B cell (primary cell): ENCODE measurements around the gene PSME3IP1. TPM values are rescaled to one million over a fixed set of nuclear protein-coding genes. Genes with fewer than 3 reads are reported as not detected.

Experiments
- ATAC-seq: fragments of 200-7000 bp; cut with Tn5 transposase; one replicate; pipeline ENCODE4 v1.10.0; 2021; ENCODE audit warnings: low read depth, mild to moderate bottlenecking, moderate number of reproducible peaks, moderate library complexity
- CTCF ChIA-PET: fragments of 350-600 bp; sonication (Branson Sonifier 250); formaldehyde crosslinking; loops from one replicate; lab custom pipeline; 2021; ENCODE audit warnings: antibody characterized with exemption, inconsistent platforms; lab: Charles Lee
- POLR2A ChIA-PET: fragments of 350-600 bp; sonication (Branson Sonifier 250); formaldehyde crosslinking; loops from one replicate; lab custom pipeline; 2021; ENCODE audit warnings: antibody characterized with exemption; lab: Charles Lee
- DNase-seq: peaks from one replicate; pipeline ENCODE4 v3.0.0; 2013
- H2AFZ ChIP-seq: 2 replicates; pipeline ENCODE4 v1.6.1; 2012; ENCODE audit warnings: mild to moderate bottlenecking, low read depth, low read length; ENCODE audit not compliant: insufficient read depth, poor library complexity, severe bottlenecking
- H3K27ac ChIP-seq, 2 donors: 1 replicate in 1 of 2; 2 replicates in 1 of 2; pipeline ENCODE4 v1.5.1; 2012 to 2013; ENCODE audit warnings: low read length in 2 of 2, mild to moderate bottlenecking in 2 of 2, moderate library complexity in 1 of 2
- H3K27me3 ChIP-seq, 4 experiments: fragments of 200-600 bp in 1 of 4; sonication (generic) in 1 of 4; replicated peaks in 1 of 4; 1 replicate in 2 of 4; 2 replicates in 2 of 4; pipeline versions ENCODE4 v1.6.1 to v1.7.0; 2013 to 2016; ENCODE audit warnings: low read length in 3 of 4, mild to moderate bottlenecking in 2 of 4, mixed read lengths in 1 of 4, moderate library complexity in 1 of 4; ENCODE audit not compliant: insufficient read depth in 4 of 4, control insufficient read depth in 3 of 4; ENCODE audit errors: control extremely low read depth in 1 of 4
- H3K36me3 ChIP-seq, 2 experiments: replicated peaks in 1 of 2; 1 replicate in 1 of 2; 2 replicates in 1 of 2; pipeline versions ENCODE4 v1.6.1 to v1.7.1; 2013; ENCODE audit warnings: low read length in 1 of 2; ENCODE audit not compliant: insufficient read depth in 2 of 2, control insufficient read depth in 1 of 2; ENCODE audit errors: control extremely low read depth in 1 of 2, extremely low read depth in 1 of 2
- H3K4me1 ChIP-seq, 2 donors: fragments of 200-600 bp in 1 of 2; sonication (generic) in 1 of 2; 1 replicate in 1 of 2; 2 replicates in 1 of 2; pipeline versions ENCODE4 v1.5.1 to v1.6.1; 2013 to 2017; ENCODE audit warnings: low read length in 2 of 2; ENCODE audit not compliant: control insufficient read depth in 2 of 2, insufficient read depth in 2 of 2
- H3K4me2 ChIP-seq: replicated peaks from 2 replicates; pipeline ENCODE3; 2012; ENCODE audit warnings: mild to moderate bottlenecking, low read depth, low read length; ENCODE audit not compliant: poor library complexity, severe bottlenecking
- H3K4me3 ChIP-seq, 5 experiments: fragments of 200-600 bp in 1 of 5; sonication (generic) in 1 of 5; 1 replicate in 3 of 5; 2 replicates in 2 of 5; pipeline versions ENCODE4 v1.5.1 to v1.7.0; 2011 to 2016; ENCODE audit warnings: low read length in 4 of 5, mild to moderate bottlenecking in 4 of 5, low read depth in 2 of 5, control low read depth in 1 of 5, moderate library complexity in 1 of 5; ENCODE audit not compliant: insufficient read depth in 1 of 5; ENCODE audit errors: control extremely low read depth in 1 of 5, extremely low read depth in 1 of 5
- H3K79me2 ChIP-seq: fragments of 200-600 bp; sonication (generic); one replicate; pipeline ENCODE4 v1.6.0; 2016; ENCODE audit warnings: low read length; ENCODE audit not compliant: control insufficient read depth, insufficient read depth
- H3K9ac ChIP-seq: fragments of 200-600 bp; sonication (generic); 2 replicates; pipeline ENCODE4 v1.6.1; 2017; ENCODE audit warnings: mild to moderate bottlenecking, low read length, moderate library complexity
- H3K9me3 ChIP-seq, 3 donors: one replicate each; pipeline versions ENCODE4 v1.6.1 to v1.7.1; 2013; ENCODE audit warnings: low read length in 2 of 3; ENCODE audit not compliant: control insufficient read depth in 2 of 3, insufficient read depth in 1 of 3; ENCODE audit errors: control extremely low read depth in 1 of 3
- H4K20me1 ChIP-seq: 2 replicates; pipeline ENCODE4 v1.6.0; 2012; ENCODE audit warnings: mild to moderate bottlenecking, low read length; ENCODE audit not compliant: insufficient read depth, control insufficient read depth, poor library complexity, severe bottlenecking
- H3K27ac Mint-ChIP-seq: one replicate; pipeline ENCODE4 v1.8.0; 2021; ENCODE audit warnings: mixed read lengths
- H3K27me3 Mint-ChIP-seq: one replicate; pipeline ENCODE4 v1.8.0; 2021; ENCODE audit warnings: mixed read lengths
- H3K4me1 Mint-ChIP-seq: one replicate; pipeline ENCODE4 v1.8.0; 2021; ENCODE audit warnings: mixed read lengths
- H3K4me3 Mint-ChIP-seq: one replicate; pipeline ENCODE4 v1.8.0; 2021; ENCODE audit warnings: mixed read lengths
- H3K9me3 Mint-ChIP-seq: one replicate; pipeline ENCODE4 v1.8.0; 2022; ENCODE audit warnings: mixed read lengths; ENCODE audit not compliant: insufficient read depth
- CTCF ChIP-seq: fragments of 200-600 bp; IDR thresholded peaks from one replicate; pipeline ENCODE4 v1.8.0; 2022; ENCODE audit warnings: antibody characterized with exemption, mild to moderate bottlenecking
- EZH2 ChIP-seq: IDR thresholded peaks from 2 replicates; pipeline ENCODE4 v1.6.1; 2012; ENCODE audit warnings: borderline replicate concordance, low read depth, mild to moderate bottlenecking, moderate library complexity, low read length; ENCODE audit not compliant: insufficient read depth, poor library complexity, severe bottlenecking
- WGBS: methylation state at CpG from one replicate; pipeline ENCODE4 v1.1.5; 2013; ENCODE audit warnings: missing lambda C conversion rate; ENCODE audit not compliant: insufficient coverage; 5-methylcytosine and 5-hydroxymethylcytosine counted together
- intact Hi-C: fragments of 100-400 bp; cut with micrococcal nuclease; formaldehyde crosslinking; loops from one replicate; pipeline ENCODE4 v1.10.0; 2022
- polyA plus RNA-seq: library from polyadenylated mRNA; depleted of rRNA; stranded (reverse); fragments of >200 nt; gene quantifications from 2 replicates; pipeline ENCODE4 v1.2.3, GENCODE V29; 2012
- total RNA-seq, 2 donors: library from RNA; stranded (reverse); fragments of 120-200 nt in 1 of 2; gene quantifications; 1 replicate in 1 of 2; 2 replicates in 1 of 2; pipeline versions ENCODE4 v1.2.3 to v1.2.4, GENCODE V29; 2013 to 2022

Gene PSME3IP1
- total and polyA plus RNA-seq, 2 donors (not counting 1 experiment from before 2014, with no cell fraction given) = 125 to 166 TPM

- H3K27ac Mint-ChIP-seq = peak overlapping the region; percentile 92
- peak; percentile 70 for DNase-seq
Observed at GRCh38 chr16:57235128-57236021, 49.5 kb upstream of the PSME3IP1 start.

More at GRCh38 chr16:57235128-57236021, 49.5 kb upstream of the PSME3IP1 start:
- peak overlapping the region; percentile 27 for H3K9ac ChIP-seq
- Mint-ChIP-seq H3K9me3 (no peaks in the 10 kb centered on the region), H3K4me1 (peaks cover 26% of the 10 kb centered on the region), H3K27me3 (no peaks in the 10 kb centered on the region), H3K4me3 (peak overlapping the region; percentile 61)
- H3K4me2 ChIP-seq = peak overlapping the region; percentile 46
- peaks cover 24% of the 10 kb centered on the region in 2 donors for H3K4me1 ChIP-seq
- TF ChIP-seq CTCF (no peak), EZH2 (no peak)
- CTCF ChIA-PET = interaction anchor here (0.6 to 1.3 kb wide), 2 partner anchors 65 to 352 kb away, joined by 3 to 8 read pairs; no protein-coding TSS in a partner anchor
- POLR2A ChIA-PET = interaction anchor here (1.3 kb wide), 1 partner anchor 10 kb away, joined by 6 read pairs; the partner anchor contains the start of gene ARL2BP
- H3K27ac ChIP-seq = peak overlapping the region; percentile 70 to 78
- no peaks in the 10 kb centered on the region for H4K20me1 ChIP-seq
- intact Hi-C loops = no loop called here
- H3K27me3 ChIP-seq = no peaks in the 10 kb centered on the region
- peaks cover 13 to 35% of the 10 kb centered on the region in 2 experiments for H3K36me3 ChIP-seq
- no peaks in the 10 kb centered on the region for H3K79me2 ChIP-seq
- ATAC-seq = peak; percentile 71
- no peak overlapping the region for H3K4me3 ChIP-seq
- peak overlapping the region; percentile 39 for H2AFZ ChIP-seq
- no peaks in the 10 kb centered on the region for H3K9me3 ChIP-seq
- 68% methylated on average over 5 of the region's 8 CpGs for WGBS
